ENCODE data around the gene SMAD6.

DNA sequence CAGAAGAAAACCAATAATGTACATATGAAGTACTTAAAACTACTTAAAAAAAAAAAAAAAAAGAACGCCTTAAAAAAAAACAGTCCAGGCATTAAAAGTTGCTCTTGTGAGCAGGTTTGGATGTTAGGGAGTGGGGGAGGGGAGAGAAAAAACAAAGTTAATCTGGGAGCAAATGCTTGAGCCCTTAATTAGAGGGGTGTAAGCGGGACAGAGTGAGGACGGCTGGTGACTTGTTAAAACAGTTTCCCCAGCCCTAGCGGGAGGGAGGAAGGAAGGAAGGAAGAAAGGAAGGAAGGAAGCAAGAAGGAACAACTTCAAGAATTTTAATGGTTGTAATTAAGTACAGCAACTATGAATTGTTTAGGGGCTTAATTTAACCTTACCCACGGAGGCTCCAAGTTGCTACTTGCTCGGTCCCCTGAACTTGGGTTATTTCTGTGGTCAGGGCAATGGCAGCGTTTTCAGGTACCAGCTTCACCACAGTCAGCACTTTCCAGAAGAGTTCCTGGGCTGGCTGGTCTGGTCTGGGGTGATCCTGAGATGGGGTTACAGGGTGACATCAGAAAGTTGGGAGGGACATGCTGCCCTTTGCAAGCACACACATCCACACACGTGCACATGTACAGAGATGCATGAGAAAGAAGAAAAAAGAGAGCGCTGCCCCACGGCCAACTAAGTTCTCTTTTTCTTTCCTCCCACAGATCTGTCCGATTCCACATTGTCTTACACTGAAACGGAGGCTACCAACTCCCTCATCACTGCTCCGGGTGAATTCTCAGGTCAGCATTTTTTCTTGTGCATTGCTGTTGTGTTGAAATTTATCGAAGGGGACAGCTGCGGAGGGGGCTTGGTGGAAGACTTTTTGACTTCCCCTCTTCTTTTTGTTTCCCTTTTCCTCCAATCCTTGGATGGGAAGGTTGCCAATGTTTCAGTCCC lies 14.0 kb downstream of the SMAD6 start:
- TF ChIP-seq GATA2 (IDR thresholded peaks at IDR 0.05; ENCODE audit: low read depth, low read length): no peak
- no peak for TF ChIP-seq GATA3 (IDR thresholded peaks at IDR 0.05; ENCODE audit: low read depth, low read length)
